OCI-LY1 (cell line): ENCODE data around the gene CACNA1H.

Experiments
- H2AFZ ChIP-seq: fragments of 200-600 bp; sonication (generic), shearing (Covaris generic); 2 replicates; pipeline ENCODE4 v1.6.0; 2014; ENCODE audit warnings: antibody characterized with exemption, mild to moderate bottlenecking, low read length
- H3F3A ChIP-seq: fragments of 200-600 bp; sonication (generic), shearing (Covaris generic); 2 replicates; pipeline ENCODE4 v1.6.0; 2014; ENCODE audit warnings: mild to moderate bottlenecking, antibody characterized with exemption, low read length, moderate library complexity; ENCODE audit not compliant: insufficient read depth
- H3K27ac ChIP-seq: fragments of 200-600 bp; sonication (generic); 2 replicates; pipeline ENCODE4 v1.5.1; 2014; ENCODE audit warnings: low read length, mixed run types, mild to moderate bottlenecking, low read depth; ENCODE audit not compliant: poor library complexity, severe bottlenecking
- H3K27me3 ChIP-seq: fragments of 200-600 bp; sonication (generic); 2 replicates; pipeline ENCODE4 v1.6.0; 2014; ENCODE audit warnings: antibody characterized with exemption, mild to moderate bottlenecking, low read length, moderate library complexity; ENCODE audit not compliant: insufficient read depth
- H3K36me3 ChIP-seq: fragments of 200-600 bp; sonication (generic); 2 replicates; pipeline ENCODE4 v1.6.1; 2014; ENCODE audit warnings: mild to moderate bottlenecking, antibody characterized with exemption, low read length, moderate library complexity, mixed read lengths; ENCODE audit not compliant: insufficient read depth
- H3K4me1 ChIP-seq: fragments of 200-600 bp; sonication (generic); 2 replicates; pipeline ENCODE4 v1.5.1; 2014; ENCODE audit warnings: mild to moderate bottlenecking, low read length, moderate library complexity; ENCODE audit not compliant: insufficient read depth, severe bottlenecking
- H3K4me2 ChIP-seq: fragments of 200-600 bp; sonication (generic), shearing (Covaris generic); 2 replicates; pipeline ENCODE4 v1.6.1; 2014; ENCODE audit warnings: low read length
- H3K4me3 ChIP-seq: fragments of 200-600 bp; sonication (generic); 2 replicates; pipeline ENCODE4 v1.5.1; 2014; ENCODE audit warnings: low read length, low read depth, mild to moderate bottlenecking, mixed read lengths; ENCODE audit not compliant: poor library complexity, severe bottlenecking
- H3K79me2 ChIP-seq: fragments of 200-600 bp; shearing (Covaris generic); 2 replicates; pipeline ENCODE4 v1.6.1; 2016; ENCODE audit warnings: mixed run types, low read length, mixed read lengths; ENCODE audit not compliant: insufficient read depth
- H3K9ac ChIP-seq: fragments of 200-600 bp; sonication (generic), shearing (Covaris generic); 2 replicates; pipeline ENCODE4 v1.6.1; 2014; ENCODE audit warnings: mild to moderate bottlenecking, low read length, mixed read lengths
- H3K9me2 ChIP-seq: fragments of 200-600 bp; sonication (generic), shearing (Covaris generic); 2 replicates; pipeline ENCODE4 v1.6.1; 2014; ENCODE audit warnings: low read depth, mild to moderate bottlenecking, low read length, mixed read lengths
- H3K9me3 ChIP-seq: fragments of 200-600 bp; shearing (Covaris generic); 2 replicates; pipeline ENCODE4 v1.6.1; 2014; ENCODE audit warnings: low read length, mixed read lengths
- H4K20me1 ChIP-seq: fragments of 200-600 bp; sonication (generic), shearing (Covaris generic); 2 replicates; pipeline ENCODE4 v1.6.0; 2016; ENCODE audit warnings: mild to moderate bottlenecking, low read length; ENCODE audit not compliant: insufficient read depth
- EZH2 ChIP-seq: fragments of 200-600 bp; sonication (generic), shearing (Covaris generic); IDR thresholded peaks from 2 replicates; pipeline ENCODE4 v1.8.0; 2017; ENCODE audit warnings: borderline replicate concordance, mixed run types, mild to moderate bottlenecking, antibody characterized with exemption, low read length, moderate library complexity, mixed read lengths
- TF ChIP-seq, protein P1 (sequence below): fragments of 200-600 bp; sonication (generic), shearing (Covaris generic); IDR thresholded peaks from 2 replicates; pipeline ENCODE4 v1.5.1; 2017; ENCODE audit warnings: mild to moderate bottlenecking, antibody characterized with exemption, low read length, moderate library complexity, mixed read lengths

Gene CACNA1H

DNA sequence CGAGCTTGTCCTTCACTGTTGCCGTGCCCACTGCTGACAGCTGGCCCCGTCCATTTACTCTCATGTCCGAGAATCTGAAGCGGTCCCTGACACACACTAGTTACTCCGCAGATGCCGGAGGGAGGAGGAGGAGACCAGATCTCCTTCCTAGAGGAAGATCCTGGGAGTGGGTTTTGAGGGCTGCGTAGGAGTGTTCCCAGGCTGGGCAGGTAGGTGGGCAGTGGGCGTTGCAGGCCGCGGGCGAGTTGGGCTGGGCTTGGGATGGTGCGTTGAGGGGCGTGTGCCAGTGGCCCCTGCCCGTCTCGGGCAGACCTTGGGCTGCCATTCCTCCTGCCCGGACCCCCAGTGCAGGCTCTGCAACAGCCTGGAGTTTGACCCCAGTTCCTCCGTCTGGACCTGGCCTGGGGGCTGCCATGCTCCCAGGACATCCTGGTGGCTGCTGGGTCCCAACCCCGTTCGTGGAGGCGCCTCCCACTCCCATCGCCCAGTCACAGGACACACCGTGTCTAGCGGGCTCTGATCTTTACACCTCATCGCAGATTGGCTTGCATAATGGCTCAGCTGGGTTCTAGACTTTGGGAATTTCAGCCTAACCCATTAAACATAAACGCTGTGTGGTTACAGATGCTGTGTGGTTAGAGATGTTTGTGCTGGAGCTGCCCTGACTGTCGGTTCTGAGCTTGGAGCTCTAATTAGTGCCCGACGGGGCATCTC is 22.8 kb downstream of the CACNA1H start:
- no peaks in the 10 kb centered on the region for H3K79me2 ChIP-seq
- no peaks in the 10 kb centered on the region for H4K20me1 ChIP-seq
- no peak overlapping the region for H3K4me2 ChIP-seq
- H3K36me3 ChIP-seq: no peaks in the 10 kb centered on the region
- no peak overlapping the region for H3K4me3 ChIP-seq
- no peak for TF ChIP-seq EZH2
- H3F3A ChIP-seq: no peaks in the 10 kb centered on the region
- no peaks in the 10 kb centered on the region for H3K9me3 ChIP-seq
- no peak overlapping the region for H2AFZ ChIP-seq
- no peak overlapping the region for H3K9ac ChIP-seq
- H3K9me2 ChIP-seq: no peaks in the 10 kb centered on the region
- H3K27me3 ChIP-seq: no peaks in the 10 kb centered on the region
- H3K4me1 ChIP-seq: no peaks in the 10 kb centered on the region
- no peak overlapping the region for H3K27ac ChIP-seq

DNA sequence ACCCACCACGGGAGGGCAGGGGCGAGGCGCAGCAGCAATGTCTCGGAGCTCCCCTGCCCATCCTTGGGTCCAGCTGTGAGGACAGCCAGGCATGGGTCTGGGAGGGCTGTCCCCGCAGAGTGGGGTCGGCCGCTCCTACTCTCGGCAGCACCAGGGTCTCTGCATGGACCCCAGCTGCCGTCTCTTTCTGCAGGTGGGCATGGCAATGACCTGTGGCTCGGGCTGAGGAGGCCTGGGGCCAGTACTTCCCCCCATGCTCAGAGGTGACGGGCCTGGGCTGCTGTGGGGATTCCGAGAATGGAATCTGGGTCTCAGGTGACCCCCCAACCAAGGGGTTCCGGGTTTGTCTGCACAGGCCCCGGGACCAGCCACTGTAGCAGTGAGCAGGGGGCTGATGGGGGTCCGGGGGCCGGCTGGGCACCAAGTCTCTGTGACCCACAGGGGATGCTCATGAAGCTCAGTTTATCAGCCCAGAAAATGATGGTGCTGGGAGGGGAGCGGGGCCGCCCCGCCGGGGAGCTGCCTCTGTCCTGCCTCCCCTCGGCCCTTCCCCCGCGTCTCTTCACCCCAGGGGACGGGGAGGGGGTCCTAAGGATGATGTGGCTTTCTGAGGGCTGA is 23.5 kb downstream of the CACNA1H start:
- H3K4me2 ChIP-seq: no peak overlapping the region
- no peaks in the 10 kb centered on the region for H3K4me1 ChIP-seq
- H3K4me3 ChIP-seq: no peak overlapping the region
- no peaks in the 10 kb centered on the region for H3K36me3 ChIP-seq
- H3K79me2 ChIP-seq: no peaks in the 10 kb centered on the region
- H3K27me3 ChIP-seq: no peaks in the 10 kb centered on the region
- H3K27ac ChIP-seq: no peak overlapping the region
- H3K9ac ChIP-seq: no peak overlapping the region
- no peaks in the 10 kb centered on the region for H3F3A ChIP-seq
- no peak overlapping the region for H2AFZ ChIP-seq
- H3K9me3 ChIP-seq: no peaks in the 10 kb centered on the region
- H3K9me2 ChIP-seq: no peaks in the 10 kb centered on the region
- no peak for TF ChIP-seq EZH2
- TF ChIP-seq, protein P1, sequence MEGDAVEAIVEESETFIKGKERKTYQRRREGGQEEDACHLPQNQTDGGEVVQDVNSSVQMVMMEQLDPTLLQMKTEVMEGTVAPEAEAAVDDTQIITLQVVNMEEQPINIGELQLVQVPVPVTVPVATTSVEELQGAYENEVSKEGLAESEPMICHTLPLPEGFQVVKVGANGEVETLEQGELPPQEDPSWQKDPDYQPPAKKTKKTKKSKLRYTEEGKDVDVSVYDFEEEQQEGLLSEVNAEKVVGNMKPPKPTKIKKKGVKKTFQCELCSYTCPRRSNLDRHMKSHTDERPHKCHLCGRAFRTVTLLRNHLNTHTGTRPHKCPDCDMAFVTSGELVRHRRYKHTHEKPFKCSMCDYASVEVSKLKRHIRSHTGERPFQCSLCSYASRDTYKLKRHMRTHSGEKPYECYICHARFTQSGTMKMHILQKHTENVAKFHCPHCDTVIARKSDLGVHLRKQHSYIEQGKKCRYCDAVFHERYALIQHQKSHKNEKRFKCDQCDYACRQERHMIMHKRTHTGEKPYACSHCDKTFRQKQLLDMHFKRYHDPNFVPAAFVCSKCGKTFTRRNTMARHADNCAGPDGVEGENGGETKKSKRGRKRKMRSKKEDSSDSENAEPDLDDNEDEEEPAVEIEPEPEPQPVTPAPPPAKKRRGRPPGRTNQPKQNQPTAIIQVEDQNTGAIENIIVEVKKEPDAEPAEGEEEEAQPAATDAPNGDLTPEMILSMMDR: no peak
- H4K20me1 ChIP-seq: no peaks in the 10 kb centered on the region

DNA sequence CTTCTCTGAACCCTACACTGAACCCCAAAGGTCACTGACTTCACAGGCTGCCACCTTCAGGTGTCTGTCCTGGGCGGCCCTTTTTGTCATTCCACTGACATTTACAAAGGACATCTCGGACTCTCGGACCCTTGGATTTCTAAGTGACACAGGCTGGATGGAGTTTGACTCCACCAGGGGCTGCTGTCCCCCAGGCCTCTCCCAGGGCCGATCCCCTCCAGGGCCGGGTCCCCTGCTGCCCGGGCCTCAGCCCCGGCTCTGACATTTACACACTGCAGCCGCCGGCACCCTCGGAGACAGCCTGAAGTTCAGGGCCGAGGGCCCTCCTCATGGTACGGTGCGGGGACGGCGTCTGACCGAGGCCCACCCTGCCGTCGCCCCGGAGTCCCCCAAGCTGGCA is 24.1 kb downstream of the CACNA1H start:
- H3K9me2 ChIP-seq: no peaks in the 10 kb centered on the region
- H2AFZ ChIP-seq: no peak overlapping the region
- no peaks in the 10 kb centered on the region for H3K79me2 ChIP-seq
- no peaks in the 10 kb centered on the region for H3F3A ChIP-seq
- no peaks in the 10 kb centered on the region for H3K36me3 ChIP-seq
- H3K27me3 ChIP-seq: no peaks in the 10 kb centered on the region
- H3K4me2 ChIP-seq: no peak overlapping the region
- no peak overlapping the region for H3K9ac ChIP-seq
- no peaks in the 10 kb centered on the region for H3K9me3 ChIP-seq
- TF ChIP-seq EZH2: no peak
- TF ChIP-seq, protein P1: no peak
- no peaks in the 10 kb centered on the region for H3K4me1 ChIP-seq
- no peak overlapping the region for H3K27ac ChIP-seq
- H3K4me3 ChIP-seq: no peak overlapping the region
- no peaks in the 10 kb centered on the region for H4K20me1 ChIP-seq

DNA sequence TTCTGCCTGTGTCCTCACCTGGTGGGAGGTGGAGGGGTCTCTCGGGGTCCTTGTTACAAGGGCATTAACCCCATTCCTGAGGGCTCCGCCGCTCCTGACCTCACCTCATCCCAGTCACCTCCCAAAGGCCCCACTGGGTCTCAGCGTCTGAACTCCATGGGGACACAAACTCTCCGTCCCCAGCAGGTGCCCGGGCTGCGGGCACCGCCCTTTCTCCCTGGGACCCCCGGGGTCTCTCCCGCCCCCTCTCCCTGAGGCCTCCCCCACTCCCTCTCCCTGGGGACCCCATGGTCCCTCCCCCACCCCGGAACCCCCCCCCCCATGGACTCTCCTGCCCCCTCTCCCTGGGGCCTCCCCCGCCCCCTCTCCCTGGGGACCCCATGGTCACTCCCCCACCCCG is 24.8 kb downstream of the CACNA1H start:
- no peak overlapping the region for H3K27ac ChIP-seq
- H3K36me3 ChIP-seq: no peaks in the 10 kb centered on the region
- H3K79me2 ChIP-seq: no peaks in the 10 kb centered on the region
- H3K4me3 ChIP-seq: no peak overlapping the region
- H4K20me1 ChIP-seq: no peaks in the 10 kb centered on the region
- no peak for TF ChIP-seq EZH2
- TF ChIP-seq, protein P1: no peak
- no peak overlapping the region for H3K9ac ChIP-seq
- no peaks in the 10 kb centered on the region for H3K9me2 ChIP-seq
- H3K4me2 ChIP-seq: no peak overlapping the region
- no peaks in the 10 kb centered on the region for H3F3A ChIP-seq
- no peaks in the 10 kb centered on the region for H3K4me1 ChIP-seq
- H3K27me3 ChIP-seq: no peaks in the 10 kb centered on the region
- no peak overlapping the region for H2AFZ ChIP-seq
- no peaks in the 10 kb centered on the region for H3K9me3 ChIP-seq
